Right cardiac atrium (tissue), 5 donors: ENCODE data around the gene FHIP1B. TPM values are rescaled to one million over a fixed set of nuclear protein-coding genes. Genes with fewer than 3 reads are reported as not detected.
"Not testable (repeated sequence)": the region's sequence is repeated elsewhere in the genome, so short reads cannot be mapped to it uniquely, and the experiment has no call there.

Experiments used
- ATAC-seq, 2 donors: fragments of 200-7000 bp; cut with Tn5 transposase; one replicate each; pipeline versions ENCODE4 v1.8.0 to v1.9.1; 2020; ENCODE audit warnings: moderate library complexity in 2 of 2, mild to moderate bottlenecking in 1 of 2
- DNase-seq, 3 donors: peaks; one replicate each; pipeline ENCODE4 v3.0.0-alpha.2; 2020
- H3K27ac ChIP-seq: one replicate; pipeline ENCODE4 v1.5.1; 2013; ENCODE audit warnings: mild to moderate bottlenecking, low read length, control low read depth, moderate library complexity
- H3K27me3 ChIP-seq: one replicate; pipeline ENCODE4 v1.6.1; 2013; ENCODE audit not compliant: control insufficient read depth, insufficient read depth
- H3K4me1 ChIP-seq: one replicate; pipeline ENCODE4 v1.6.1; 2013; ENCODE audit warnings: low read length; ENCODE audit not compliant: control insufficient read depth, insufficient read depth
- H3K4me3 ChIP-seq: one replicate; pipeline ENCODE4 v1.5.1; 2013; ENCODE audit warnings: low read length, control low read depth
- H3K9me3 ChIP-seq: one replicate; pipeline ENCODE4 v1.6.1; 2013; ENCODE audit warnings: low read length; ENCODE audit not compliant: control insufficient read depth
- WGBS: extraction: QIAGEN DNeasy Blood & Tissue Kit; methylation state at CpG from one replicate; pipeline ENCODE4 v1.1.7; 2013; 5-methylcytosine and 5-hydroxymethylcytosine counted together
- intact Hi-C, 4 donors: fragments of 100-400 bp; cut with DNase I; formaldehyde crosslinking; loops; one replicate each; pipeline versions ENCODE4 v1.11.0 to v1.14.0; 2022 to 2023
- long read RNA-seq, 4 donors: library from polyadenylated mRNA; unstranded; transcript quantifications; one replicate each; pipeline ENCODE4 v2.0.0, GENCODE V29; 2020 to 2021
- polyA plus RNA-seq: library from polyadenylated mRNA; stranded (reverse); fragments of 200-250 nt; gene quantifications from one replicate; pipeline ENCODE4 v1.2.3, GENCODE V29; 2013
- total RNA-seq, 4 donors: library from RNA; stranded (reverse); fragmentation: NEBNext Ultra II Directional; extraction: Animal tissue kit (Norgen Biotek cat#: 25700); gene quantifications; one replicate each; pipeline ENCODE4 v1.2.1, GENCODE V29; 2021
- donor health status: healthy with polysubstance abuse.
- donor health status: DM: no; HTN: yes; CAD: no.
- donor health status: DM: no; HTN: no; CAD: no.
- donor health status: DM: no; HTN: yes; CAD: no; lungs with severe emphysema.
- donor health status: DM: yes; HTN: yes; CAD: no.

Gene FHIP1B
- total RNA-seq (10 to 100 TPM; 14.1 to 18.8 (median 17.2) TPM), polyA plus RNA-seq (19.5 TPM)
- long read RNA-seq, donor 1, transcript FAM160A2-202 (12 exons, 3,354 nt), result major isoform, 6 of 18 reads
- long read RNA-seq, donor 1, partial matches to known transcripts, result 7 of 18 reads
- long read RNA-seq, donor 1, other reads (novel, unspliced or antisense), result 1 of 18 reads
- long read RNA-seq, donor 2, partial matches to known transcripts, result 3 of 7 reads
- long read RNA-seq, donor 2, other reads (novel, unspliced or antisense), result 1 of 7 reads
- long read RNA-seq, donor 3, partial matches to known transcripts, result 4 of 15 reads
- long read RNA-seq, donor 3, other reads (novel, unspliced or antisense), result 7 of 15 reads
- long read RNA-seq, donor 4, partial matches to known transcripts, result 3 of 8 reads
- long read RNA-seq, donor 4, other reads (novel, unspliced or antisense), result 1 of 8 reads

GRCh38 chr11:6234387-6235107 is at the start of gene FHIP1B:
Gene FHIP1B (minus strand): TSS chr11:6234636. CDS start chr11:6224516, 10,120 bp downstream.
- ATAC-seq, result peak; percentile 99
- Histone ChIP-seq H3K27me3 (no peaks in the 10 kb centered on the region), H3K4me3 (peak within 1 kb of the TSS; percentile 68), H3K4me1 (peaks cover 2% of the 10 kb centered on the region), H3K27ac (peak within 1 kb of the TSS; percentile 78), H3K9me3 (no peaks in the 10 kb centered on the region)
- peak; percentile 100 for DNase-seq
- intact Hi-C loops, result no loop called here
- under 1% methylated on average over 62 of the region's 62 CpGs for WGBS

GRCh38 chr11:6283453-6284023 is 49.1 kb upstream of the FHIP1B start:
- no peak for DNase-seq
- intact Hi-C loops, result no loop called here
- no peaks in the 10 kb centered on the region for H3K9me3 ChIP-seq
- no peak for ATAC-seq
- no peak overlapping the region for H3K4me3 ChIP-seq
- H3K4me1 ChIP-seq, result no peaks in the 10 kb centered on the region
- H3K27me3 ChIP-seq, result no peaks in the 10 kb centered on the region
- 79% methylated on average over 4 of the region's 4 CpGs for WGBS
- no peak overlapping the region for H3K27ac ChIP-seq

- H3K27ac ChIP-seq, intact Hi-C loops, ATAC-seq, H3K4me3 ChIP-seq, H3K9me3 ChIP-seq, H3K27me3 ChIP-seq, DNase-seq, H3K4me1 ChIP-seq: not testable (repeated sequence)
- WGBS, result 40% methylated on average over 7 of the region's 7 CpGs
Observed at GRCh38 chr11:6280809-6281208, 46.4 kb upstream of the FHIP1B start.

GRCh38 chr11:6273188-6273587 is 38.8 kb upstream of the FHIP1B start:
- Histone ChIP-seq H3K27me3 (no peaks in the 10 kb centered on the region), H3K27ac (no peak overlapping the region), H3K9me3 (no peaks in the 10 kb centered on the region), H3K4me3 (no peak overlapping the region), H3K4me1 (peaks cover 2% of the 10 kb centered on the region)
- ATAC-seq (peak; percentile 31 to 60), DNase-seq (no peak)
- WGBS, result 36% methylated on average over 4 of the region's 4 CpGs
- intact Hi-C loops, result no loop called here

GRCh38 chr11:6271598-6271997 is 37.2 kb upstream of the FHIP1B start:
- peak in 1 of 2 donors; percentile 25 for ATAC-seq
- Histone ChIP-seq H3K4me1 (peaks cover 2% of the 10 kb centered on the region), H3K9me3 (no peaks in the 10 kb centered on the region), H3K27me3 (no peaks in the 10 kb centered on the region), H3K27ac (no peak overlapping the region), H3K4me3 (no peak overlapping the region)
- WGBS, result 44% methylated on average over 3 of the region's 3 CpGs
- DNase-seq, result no peak
- intact Hi-C loops, result no loop called here

GRCh38 chr11:6270584-6271246 is 36.3 kb upstream of the FHIP1B start:
- Histone ChIP-seq H3K4me1 (peaks cover 2% of the 10 kb centered on the region), H3K27ac (no peak overlapping the region), H3K4me3 (no peak overlapping the region), H3K27me3 (no peaks in the 10 kb centered on the region), H3K9me3 (no peaks in the 10 kb centered on the region)
- intact Hi-C loops, result no loop called here
- DNase-seq (peak in 2 of 3 donors; percentile 52 to 54), ATAC-seq (no peak)
- WGBS, result 79% methylated on average over 41 of the region's 41 CpGs

- Histone ChIP-seq H3K9me3 (no peaks in the 10 kb centered on the region), H3K27ac (no peak overlapping the region), H3K4me3 (no peak overlapping the region), H3K27me3 (no peaks in the 10 kb centered on the region), H3K4me1 (peaks cover 2% of the 10 kb centered on the region)
- no peak for DNase-seq
- intact Hi-C loops, result no loop called here
- peak in 1 of 2 donors; percentile 39 for ATAC-seq
- 86% methylated on average over 24 of the region's 24 CpGs for WGBS
Observed at GRCh38 chr11:6269994-6270393, 35.6 kb upstream of the FHIP1B start.

GRCh38 chr11:6268820-6269219 is 34.4 kb upstream of the FHIP1B start:
- intact Hi-C loops, result no loop called here
- Histone ChIP-seq H3K27ac (no peak overlapping the region), H3K4me3 (no peak overlapping the region), H3K9me3 (no peaks in the 10 kb centered on the region), H3K4me1 (peaks cover 2% of the 10 kb centered on the region), H3K27me3 (no peaks in the 10 kb centered on the region)
- DNase-seq (no peak), ATAC-seq (no peak)
- WGBS, result 85% methylated on average over 1 of the region's 1 CpG

- ATAC-seq, result no peak
- intact Hi-C loops, result no loop called here
- no peaks in the 10 kb centered on the region for H3K4me1 ChIP-seq
- no peak overlapping the region for H3K4me3 ChIP-seq
- H3K27ac ChIP-seq, result no peak overlapping the region
- no peaks in the 10 kb centered on the region for H3K9me3 ChIP-seq
- H3K27me3 ChIP-seq, result no peaks in the 10 kb centered on the region
- no peak for DNase-seq
- WGBS, result 96% methylated on average over 1 of the region's 1 CpG
Observed at GRCh38 chr11:6263662-6264061, 29.2 kb upstream of the FHIP1B start.

GRCh38 chr11:6260207-6260726 is 25.8 kb upstream of the FHIP1B start:
- DNase-seq (no peak), ATAC-seq (no peak)
- H3K27me3 ChIP-seq, result no peaks in the 10 kb centered on the region
- H3K27ac ChIP-seq, result no peak overlapping the region
- H3K9me3 ChIP-seq, result no peaks in the 10 kb centered on the region
- 51% methylated on average over 5 of the region's 5 CpGs for WGBS
- no peak overlapping the region for H3K4me3 ChIP-seq
- intact Hi-C loops, result no loop called here
- no peaks in the 10 kb centered on the region for H3K4me1 ChIP-seq
